ENCODE measurements around the gene ZMAT5.

ZMAT5 gene

DNA sequence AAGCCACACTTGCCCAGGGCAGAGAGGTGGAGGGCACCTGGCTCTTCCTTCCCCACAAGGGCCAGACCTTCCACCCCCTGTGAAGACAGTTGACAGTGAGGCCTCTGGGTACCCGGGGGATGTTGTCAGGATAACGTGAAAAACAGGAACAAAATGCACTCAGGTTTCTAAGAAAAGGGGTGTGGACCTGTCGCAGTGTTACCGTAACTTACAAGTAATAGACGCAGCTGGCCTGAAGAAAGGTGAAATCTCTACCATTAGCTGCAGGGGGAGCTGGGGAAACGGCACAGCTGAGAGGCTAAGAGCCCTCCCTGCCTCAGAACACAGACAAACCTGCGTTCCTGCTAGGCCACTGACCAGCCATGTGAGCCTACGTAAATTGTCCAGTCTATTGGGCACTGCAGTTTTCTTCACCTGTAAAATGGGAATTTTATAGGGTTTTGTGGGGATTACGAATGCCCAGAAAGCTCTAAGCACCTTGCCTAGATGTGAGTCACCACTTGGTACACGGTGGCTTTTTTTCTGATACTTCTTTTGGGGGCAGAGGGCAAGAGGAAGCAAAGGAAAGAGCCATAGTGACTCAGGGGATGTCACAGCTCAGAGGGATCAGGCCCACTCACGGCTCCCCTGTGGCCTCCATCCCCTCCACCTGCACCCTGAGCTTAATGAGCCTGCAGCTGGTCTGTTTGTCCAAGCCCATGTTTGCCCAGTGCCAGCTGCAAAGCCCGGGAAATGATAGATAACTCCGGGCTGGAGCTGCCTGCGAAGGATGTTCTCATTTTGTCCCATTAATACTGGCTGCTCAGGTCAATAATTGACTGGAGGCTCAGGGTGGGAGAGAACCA, 65.4 kb downstream of the ZMAT5 start:
- ChIA-PET CTCF (interaction anchor here (0.6 to 4.2 kb wide), 13 partner anchors 12 to 1646 kb away, joined by 3 to 20 read pairs (median 3); no protein-coding TSS in a partner anchor), POLR2A (interaction anchor here (0.9 to 2.0 kb wide), 3 partner anchors 12 to 65 kb away, joined by 3 to 7 read pairs (median 3); partner anchors contain the start of genes UQCR10 and ZMAT5)
- Histone ChIP-seq H3K9me3 (ENCODE audit: control insufficient read depth, insufficient read depth, low read depth, low read length) (no peaks in the 10 kb centered on the region), H3K36me3 (ENCODE audit: control insufficient read depth in 2 of 2, insufficient read depth in 1 of 2, low read length in 2 of 2) (peaks cover 0 to 5% of the 10 kb centered on the region in 2 experiments; a peak in 2 of 3 replicates), H3K4me3 (ENCODE audit: low read depth, low read length) (no peak overlapping the region), H3K4me1 (ENCODE audit: control insufficient read depth, insufficient read depth, low read length) (peaks cover 20% of the 10 kb centered on the region), H3K27ac (ENCODE audit: extremely low read depth, low read depth, low read length) (no peak overlapping the region)
- TF ChIP-seq ZNF366 (tag by site-specific recombination; conservative IDR thresholded peaks at IDR 0.05) (no peak), TRIM28 (IDR thresholded peaks at IDR 0.05; ENCODE audit: borderline replicate concordance, low read length) (0 out of 2 replicates have a peak, but pooled peaks have one; percentile 25), ZNF112 (tag by site-specific recombination; IDR thresholded peaks at IDR 0.05) (no peak), SP3 (tag by site-specific recombination; IDR thresholded peaks at IDR 0.05) (no peak), KLF9 (tag by site-specific recombination; IDR thresholded peaks at IDR 0.05; ENCODE audit: low read depth) (no peak; the same call in 1 of the 2 replicates), ZNF2 (tag by site-specific recombination; IDR thresholded peaks at IDR 0.05) (peak; percentile 99), ZNF221 (tag by site-specific recombination; IDR thresholded peaks at IDR 0.05; ENCODE audit: borderline replicate concordance) (no peak), ZBTB20 (tag by site-specific recombination; IDR thresholded peaks at IDR 0.05) (no peak), SCRT1 (tag by site-specific recombination; IDR thresholded peaks at IDR 0.05; ENCODE audit: borderline replicate concordance) (peak; percentile 78; the same call in 1 of the 2 replicates), TCF7L2 (IDR thresholded peaks at IDR 0.05; ENCODE audit: borderline replicate concordance, low read depth, low read length) (no peak), OVOL3 (tag by site-specific recombination; IDR thresholded peaks at IDR 0.05) (no peak), ZNF600 (tag by site-specific recombination; IDR thresholded peaks at IDR 0.05) (no peak), MZF1 (tag by site-specific recombination; IDR thresholded peaks at IDR 0.05; ENCODE audit: borderline replicate concordance) (0 out of 2 replicates have a peak, but pooled peaks have one; percentile 16), ZNF175 (tag by site-specific recombination; IDR thresholded peaks at IDR 0.05) (no peak), ZNF843 (tag by site-specific recombination; IDR thresholded peaks at IDR 0.05) (no peak), BCL11A (tag by site-specific recombination; IDR thresholded peaks at IDR 0.05; ENCODE audit: low read depth) (no peak)
- TF ChIP-seq, protein P1, sequence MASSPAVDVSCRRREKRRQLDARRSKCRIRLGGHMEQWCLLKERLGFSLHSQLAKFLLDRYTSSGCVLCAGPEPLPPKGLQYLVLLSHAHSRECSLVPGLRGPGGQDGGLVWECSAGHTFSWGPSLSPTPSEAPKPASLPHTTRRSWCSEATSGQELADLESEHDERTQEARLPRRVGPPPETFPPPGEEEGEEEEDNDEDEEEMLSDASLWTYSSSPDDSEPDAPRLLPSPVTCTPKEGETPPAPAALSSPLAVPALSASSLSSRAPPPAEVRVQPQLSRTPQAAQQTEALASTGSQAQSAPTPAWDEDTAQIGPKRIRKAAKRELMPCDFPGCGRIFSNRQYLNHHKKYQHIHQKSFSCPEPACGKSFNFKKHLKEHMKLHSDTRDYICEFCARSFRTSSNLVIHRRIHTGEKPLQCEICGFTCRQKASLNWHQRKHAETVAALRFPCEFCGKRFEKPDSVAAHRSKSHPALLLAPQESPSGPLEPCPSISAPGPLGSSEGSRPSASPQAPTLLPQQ (tag by site-specific recombination; IDR thresholded peaks at IDR 0.05) = no peak
- TF ChIP-seq, protein P2, sequence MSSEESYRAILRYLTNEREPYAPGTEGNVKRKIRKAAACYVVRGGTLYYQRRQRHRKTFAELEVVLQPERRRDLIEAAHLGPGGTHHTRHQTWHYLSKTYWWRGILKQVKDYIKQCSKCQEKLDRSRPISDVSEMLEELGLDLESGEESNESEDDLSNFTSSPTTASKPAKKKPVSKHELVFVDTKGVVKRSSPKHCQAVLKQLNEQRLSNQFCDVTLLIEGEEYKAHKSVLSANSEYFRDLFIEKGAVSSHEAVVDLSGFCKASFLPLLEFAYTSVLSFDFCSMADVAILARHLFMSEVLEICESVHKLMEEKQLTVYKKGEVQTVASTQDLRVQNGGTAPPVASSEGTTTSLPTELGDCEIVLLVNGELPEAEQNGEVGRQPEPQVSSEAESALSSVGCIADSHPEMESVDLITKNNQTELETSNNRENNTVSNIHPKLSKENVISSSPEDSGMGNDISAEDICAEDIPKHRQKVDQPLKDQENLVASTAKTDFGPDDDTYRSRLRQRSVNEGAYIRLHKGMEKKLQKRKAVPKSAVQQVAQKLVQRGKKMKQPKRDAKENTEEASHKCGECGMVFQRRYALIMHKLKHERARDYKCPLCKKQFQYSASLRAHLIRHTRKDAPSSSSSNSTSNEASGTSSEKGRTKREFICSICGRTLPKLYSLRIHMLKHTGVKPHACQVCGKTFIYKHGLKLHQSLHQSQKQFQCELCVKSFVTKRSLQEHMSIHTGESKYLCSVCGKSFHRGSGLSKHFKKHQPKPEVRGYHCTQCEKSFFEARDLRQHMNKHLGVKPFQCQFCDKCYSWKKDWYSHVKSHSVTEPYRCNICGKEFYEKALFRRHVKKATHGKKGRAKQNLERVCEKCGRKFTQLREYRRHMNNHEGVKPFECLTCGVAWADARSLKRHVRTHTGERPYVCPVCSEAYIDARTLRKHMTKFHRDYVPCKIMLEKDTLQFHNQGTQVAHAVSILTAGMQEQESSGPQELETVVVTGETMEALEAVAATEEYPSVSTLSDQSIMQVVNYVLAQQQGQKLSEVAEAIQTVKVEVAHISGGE (tag by site-specific recombination; conservative IDR thresholded peaks at IDR 0.05; ENCODE audit: low read depth) = no peak
- TF ChIP-seq, protein P3, sequence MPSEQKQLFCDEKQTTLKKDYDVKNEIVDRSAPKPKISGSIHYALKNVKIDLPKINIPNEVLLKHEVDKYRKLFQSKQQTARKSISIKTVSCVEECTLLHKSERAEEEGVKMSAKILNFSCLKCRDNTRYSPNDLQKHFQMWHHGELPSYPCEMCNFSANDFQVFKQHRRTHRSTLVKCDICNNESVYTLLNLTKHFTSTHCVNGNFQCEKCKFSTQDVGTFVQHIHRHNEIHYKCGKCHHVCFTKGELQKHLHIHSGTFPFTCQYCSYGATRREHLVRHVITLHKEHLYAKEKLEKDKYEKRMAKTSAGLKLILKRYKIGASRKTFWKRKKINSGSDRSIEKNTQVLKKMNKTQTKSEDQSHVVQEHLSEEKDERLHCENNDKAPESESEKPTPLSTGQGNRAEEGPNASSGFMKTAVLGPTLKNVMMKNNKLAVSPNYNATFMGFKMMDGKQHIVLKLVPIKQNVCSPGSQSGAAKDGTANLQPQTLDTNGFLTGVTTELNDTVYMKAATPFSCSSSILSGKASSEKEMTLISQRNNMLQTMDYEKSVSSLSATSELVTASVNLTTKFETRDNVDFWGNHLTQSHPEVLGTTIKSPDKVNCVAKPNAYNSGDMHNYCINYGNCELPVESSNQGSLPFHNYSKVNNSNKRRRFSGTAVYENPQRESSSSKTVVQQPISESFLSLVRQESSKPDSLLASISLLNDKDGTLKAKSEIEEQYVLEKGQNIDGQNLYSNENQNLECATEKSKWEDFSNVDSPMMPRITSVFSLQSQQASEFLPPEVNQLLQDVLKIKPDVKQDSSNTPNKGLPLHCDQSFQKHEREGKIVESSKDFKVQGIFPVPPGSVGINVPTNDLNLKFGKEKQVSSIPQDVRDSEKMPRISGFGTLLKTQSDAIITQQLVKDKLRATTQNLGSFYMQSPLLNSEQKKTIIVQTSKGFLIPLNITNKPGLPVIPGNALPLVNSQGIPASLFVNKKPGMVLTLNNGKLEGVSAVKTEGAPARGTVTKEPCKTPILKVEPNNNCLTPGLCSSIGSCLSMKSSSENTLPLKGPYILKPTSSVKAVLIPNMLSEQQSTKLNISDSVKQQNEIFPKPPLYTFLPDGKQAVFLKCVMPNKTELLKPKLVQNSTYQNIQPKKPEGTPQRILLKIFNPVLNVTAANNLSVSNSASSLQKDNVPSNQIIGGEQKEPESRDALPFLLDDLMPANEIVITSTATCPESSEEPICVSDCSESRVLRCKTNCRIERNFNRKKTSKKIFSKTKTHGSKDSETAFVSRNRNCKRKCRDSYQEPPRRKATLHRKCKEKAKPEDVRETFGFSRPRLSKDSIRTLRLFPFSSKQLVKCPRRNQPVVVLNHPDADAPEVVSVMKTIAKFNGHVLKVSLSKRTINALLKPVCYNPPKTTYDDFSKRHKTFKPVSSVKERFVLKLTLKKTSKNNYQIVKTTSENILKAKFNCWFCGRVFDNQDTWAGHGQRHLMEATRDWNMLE (tag by site-specific recombination; conservative IDR thresholded peaks at IDR 0.05; ENCODE audit: low read depth) = no peak
- TF ChIP-seq, protein P4, sequence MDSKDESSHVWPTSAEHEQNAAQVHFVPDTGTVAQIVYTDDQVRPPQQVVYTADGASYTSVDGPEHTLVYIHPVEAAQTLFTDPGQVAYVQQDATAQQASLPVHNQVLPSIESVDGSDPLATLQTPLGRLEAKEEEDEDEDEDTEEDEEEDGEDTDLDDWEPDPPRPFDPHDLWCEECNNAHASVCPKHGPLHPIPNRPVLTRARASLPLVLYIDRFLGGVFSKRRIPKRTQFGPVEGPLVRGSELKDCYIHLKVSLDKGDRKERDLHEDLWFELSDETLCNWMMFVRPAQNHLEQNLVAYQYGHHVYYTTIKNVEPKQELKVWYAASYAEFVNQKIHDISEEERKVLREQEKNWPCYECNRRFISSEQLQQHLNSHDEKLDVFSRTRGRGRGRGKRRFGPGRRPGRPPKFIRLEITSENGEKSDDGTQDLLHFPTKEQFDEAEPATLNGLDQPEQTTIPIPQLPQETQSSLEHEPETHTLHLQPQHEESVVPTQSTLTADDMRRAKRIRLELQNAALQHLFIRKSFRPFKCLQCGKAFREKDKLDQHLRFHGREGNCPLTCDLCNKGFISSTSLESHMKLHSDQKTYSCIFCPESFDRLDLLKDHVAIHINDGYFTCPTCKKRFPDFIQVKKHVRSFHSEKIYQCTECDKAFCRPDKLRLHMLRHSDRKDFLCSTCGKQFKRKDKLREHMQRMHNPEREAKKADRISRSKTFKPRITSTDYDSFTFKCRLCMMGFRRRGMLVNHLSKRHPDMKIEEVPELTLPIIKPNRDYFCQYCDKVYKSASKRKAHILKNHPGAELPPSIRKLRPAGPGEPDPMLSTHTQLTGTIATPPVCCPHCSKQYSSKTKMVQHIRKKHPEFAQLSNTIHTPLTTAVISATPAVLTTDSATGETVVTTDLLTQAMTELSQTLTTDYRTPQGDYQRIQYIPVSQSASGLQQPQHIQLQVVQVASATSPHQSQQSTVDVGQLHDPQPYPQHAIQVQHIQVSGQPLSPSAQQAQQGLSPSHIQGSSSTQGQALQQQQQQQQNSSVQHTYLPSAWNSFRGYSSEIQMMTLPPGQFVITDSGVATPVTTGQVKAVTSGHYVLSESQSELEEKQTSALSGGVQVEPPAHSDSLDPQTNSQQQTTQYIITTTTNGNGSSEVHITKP (tag by site-specific recombination; IDR thresholded peaks at IDR 0.05) = no peak
- TF ChIP-seq, protein P5, sequence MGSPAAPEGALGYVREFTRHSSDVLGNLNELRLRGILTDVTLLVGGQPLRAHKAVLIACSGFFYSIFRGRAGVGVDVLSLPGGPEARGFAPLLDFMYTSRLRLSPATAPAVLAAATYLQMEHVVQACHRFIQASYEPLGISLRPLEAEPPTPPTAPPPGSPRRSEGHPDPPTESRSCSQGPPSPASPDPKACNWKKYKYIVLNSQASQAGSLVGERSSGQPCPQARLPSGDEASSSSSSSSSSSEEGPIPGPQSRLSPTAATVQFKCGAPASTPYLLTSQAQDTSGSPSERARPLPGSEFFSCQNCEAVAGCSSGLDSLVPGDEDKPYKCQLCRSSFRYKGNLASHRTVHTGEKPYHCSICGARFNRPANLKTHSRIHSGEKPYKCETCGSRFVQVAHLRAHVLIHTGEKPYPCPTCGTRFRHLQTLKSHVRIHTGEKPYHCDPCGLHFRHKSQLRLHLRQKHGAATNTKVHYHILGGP (tag by site-specific recombination; IDR thresholded peaks at IDR 0.05) = peak; percentile 34; the same call in 1 of the 2 replicates

Measured in HEK293 (cell line).